Measurements from ENCODE around the gene KCTD14. TPM values are rescaled to one million over a fixed set of nuclear protein-coding genes. Genes with fewer than 3 reads are reported as not detected.

The KCTD14 gene
- total RNA-seq, 1 experiment from 2014 or later: 1.6 TPM

DNA sequence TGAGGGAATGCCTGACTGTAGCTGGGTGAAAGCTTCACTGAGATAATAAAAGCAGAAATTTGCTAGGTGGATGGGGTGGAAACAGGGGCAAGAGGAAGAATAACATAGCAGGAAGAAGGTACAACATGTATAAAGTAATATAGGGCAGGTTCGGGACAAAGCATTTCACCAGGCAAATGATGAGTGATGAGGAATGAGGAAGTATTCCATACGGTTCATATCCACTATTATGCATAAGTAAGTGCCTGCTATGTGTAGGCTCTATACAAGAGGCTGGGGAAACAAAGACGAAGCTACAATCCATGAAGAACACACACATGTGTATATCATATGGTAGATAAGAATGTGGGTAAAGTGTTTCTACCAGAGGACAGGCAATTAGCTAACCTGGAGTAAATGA lies 48.6 kb upstream of the KCTD14 start:
- BruUV-seq (replicated peaks): no TSS peak
- ChIA-PET POLR2A (ENCODE audit: unreplicated experiment) (no interaction called here), CTCF (interaction anchor here (0.5 kb wide), 1 partner anchor 879 kb away, joined by 3 read pairs; no protein-coding TSS in a partner anchor)
- ATAC-seq: no peak
- no peaks in the 10 kb centered on the region for H3F3A ChIP-seq (ENCODE audit: low read length, unreplicated experiment)
- no peaks in the 10 kb centered on the region for H3K27me3 ChIP-seq (ENCODE audit: low read length)
- no peak overlapping the region for H2AFZ ChIP-seq (ENCODE audit: low read length)
- no peaks in the 10 kb centered on the region for H3K9me2 ChIP-seq (replicated peaks; ENCODE audit: low read length)
- no peak overlapping the region for H3K9ac ChIP-seq (ENCODE audit: low read length)
- H3K36me3 ChIP-seq (ENCODE audit: low read depth, low read length): peaks cover 47% of the 10 kb centered on the region
- H3K4me1 ChIP-seq (ENCODE audit: insufficient read depth, low read length): peaks cover 16% of the 10 kb centered on the region
- H3K4me3 ChIP-seq (ENCODE audit: low read length): no peak overlapping the region
- TF ChIP-seq, protein P1, sequence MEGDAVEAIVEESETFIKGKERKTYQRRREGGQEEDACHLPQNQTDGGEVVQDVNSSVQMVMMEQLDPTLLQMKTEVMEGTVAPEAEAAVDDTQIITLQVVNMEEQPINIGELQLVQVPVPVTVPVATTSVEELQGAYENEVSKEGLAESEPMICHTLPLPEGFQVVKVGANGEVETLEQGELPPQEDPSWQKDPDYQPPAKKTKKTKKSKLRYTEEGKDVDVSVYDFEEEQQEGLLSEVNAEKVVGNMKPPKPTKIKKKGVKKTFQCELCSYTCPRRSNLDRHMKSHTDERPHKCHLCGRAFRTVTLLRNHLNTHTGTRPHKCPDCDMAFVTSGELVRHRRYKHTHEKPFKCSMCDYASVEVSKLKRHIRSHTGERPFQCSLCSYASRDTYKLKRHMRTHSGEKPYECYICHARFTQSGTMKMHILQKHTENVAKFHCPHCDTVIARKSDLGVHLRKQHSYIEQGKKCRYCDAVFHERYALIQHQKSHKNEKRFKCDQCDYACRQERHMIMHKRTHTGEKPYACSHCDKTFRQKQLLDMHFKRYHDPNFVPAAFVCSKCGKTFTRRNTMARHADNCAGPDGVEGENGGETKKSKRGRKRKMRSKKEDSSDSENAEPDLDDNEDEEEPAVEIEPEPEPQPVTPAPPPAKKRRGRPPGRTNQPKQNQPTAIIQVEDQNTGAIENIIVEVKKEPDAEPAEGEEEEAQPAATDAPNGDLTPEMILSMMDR (conservative IDR thresholded peaks at IDR 0.05; ENCODE audit: low read depth, low read length): no peak
- TF ChIP-seq EZH2phosphoT487 (IDR thresholded peaks at IDR 0.05; ENCODE audit: borderline replicate concordance, low read length) (no peak), EZH2 (IDR thresholded peaks at IDR 0.05; ENCODE audit: low read length, unreplicated experiment) (no peak)
- H4K20me1 ChIP-seq (ENCODE audit: low read length): peaks cover 20% of the 10 kb centered on the region
- H3K4me2 ChIP-seq (ENCODE audit: low read length): no peak overlapping the region
- intact Hi-C loops (cut with micrococcal nuclease): no loop called here
- H3K27ac ChIP-seq (ENCODE audit: low read length): no peak overlapping the region
- H3K79me2 ChIP-seq (ENCODE audit: low read length): peaks cover 56% of the 10 kb centered on the region
- no peak for DNase-seq
- H3K9me3 ChIP-seq (ENCODE audit: low read length): no peaks in the 10 kb centered on the region

- no peak overlapping the region for H3K27ac ChIP-seq (ENCODE audit: low read length)
- ChIA-PET POLR2A (ENCODE audit: unreplicated experiment) (no interaction called here), CTCF (no interaction called here)
- intact Hi-C loops (cut with micrococcal nuclease): no loop called here
- H3K4me3 ChIP-seq (ENCODE audit: low read length): no peak overlapping the region
- BruUV-seq (replicated peaks): no TSS peak
- H3K36me3 ChIP-seq (ENCODE audit: low read depth, low read length): peaks cover 44% of the 10 kb centered on the region
- H3F3A ChIP-seq (ENCODE audit: low read length, unreplicated experiment): no peaks in the 10 kb centered on the region
- H3K9me3 ChIP-seq (ENCODE audit: low read length): no peaks in the 10 kb centered on the region
- H3K9me2 ChIP-seq (replicated peaks; ENCODE audit: low read length): no peaks in the 10 kb centered on the region
- ATAC-seq: no peak
- TF ChIP-seq EZH2phosphoT487 (IDR thresholded peaks at IDR 0.05; ENCODE audit: borderline replicate concordance, low read length) (no peak), EZH2 (IDR thresholded peaks at IDR 0.05; ENCODE audit: low read length, unreplicated experiment) (no peak)
- TF ChIP-seq, protein P1 (conservative IDR thresholded peaks at IDR 0.05; ENCODE audit: low read depth, low read length): no peak
- DNase-seq: no peak
- 0 out of 2 replicates have a peak, but pooled peaks cover 7% of the 10 kb centered on the region for H3K4me1 ChIP-seq (ENCODE audit: insufficient read depth, low read length)
- peaks cover 45% of the 10 kb centered on the region for H3K79me2 ChIP-seq (ENCODE audit: low read length)
- peaks cover 10% of the 10 kb centered on the region; the same call in 1 of the 2 replicates for H4K20me1 ChIP-seq (ENCODE audit: low read length)
- no peaks in the 10 kb centered on the region for H3K27me3 ChIP-seq (ENCODE audit: low read length)
- no peak overlapping the region for H2AFZ ChIP-seq (ENCODE audit: low read length)
- no peak overlapping the region for H3K9ac ChIP-seq (ENCODE audit: low read length)
- H3K4me2 ChIP-seq (ENCODE audit: low read length): no peak overlapping the region
Observed at GRCh38 chr11:78070621-78071020, 47.5 kb upstream of the KCTD14 start.

GRCh38 chr11:78069465-78069864 lies 46.4 kb upstream of the KCTD14 start:
- H3K9ac ChIP-seq (ENCODE audit: low read length): no peak overlapping the region
- no peak overlapping the region for H2AFZ ChIP-seq (ENCODE audit: low read length)
- no peaks in the 10 kb centered on the region for H4K20me1 ChIP-seq (ENCODE audit: low read length)
- H3K9me3 ChIP-seq (ENCODE audit: low read length): no peaks in the 10 kb centered on the region
- no peak overlapping the region for H3K4me2 ChIP-seq (ENCODE audit: low read length)
- intact Hi-C loops (cut with micrococcal nuclease): no loop called here
- H3K79me2 ChIP-seq (ENCODE audit: low read length): peaks cover 34% of the 10 kb centered on the region
- TF ChIP-seq EZH2phosphoT487 (IDR thresholded peaks at IDR 0.05; ENCODE audit: borderline replicate concordance, low read length): no peak
- TF ChIP-seq, protein P1 (conservative IDR thresholded peaks at IDR 0.05; ENCODE audit: low read depth, low read length): no peak
- TF ChIP-seq EZH2 (IDR thresholded peaks at IDR 0.05; ENCODE audit: low read length, unreplicated experiment): no peak
- no peak for DNase-seq
- peaks cover 44% of the 10 kb centered on the region for H3K36me3 ChIP-seq (ENCODE audit: low read depth, low read length)
- H3K4me1 ChIP-seq (ENCODE audit: insufficient read depth, low read length): no peaks in the 10 kb centered on the region
- no peak overlapping the region for H3K27ac ChIP-seq (ENCODE audit: low read length)
- ChIA-PET CTCF (no interaction called here), POLR2A (ENCODE audit: unreplicated experiment) (no interaction called here)
- no peaks in the 10 kb centered on the region for H3K27me3 ChIP-seq (ENCODE audit: low read length)
- no peak for ATAC-seq
- BruUV-seq (replicated peaks): no TSS peak
- H3K9me2 ChIP-seq (replicated peaks; ENCODE audit: low read length): no peaks in the 10 kb centered on the region
- H3F3A ChIP-seq (ENCODE audit: low read length, unreplicated experiment): no peaks in the 10 kb centered on the region
- H3K4me3 ChIP-seq (ENCODE audit: low read length): no peak overlapping the region

Measured in PC-3 (cell line).